Natural killer cell (primary cell): ENCODE results near the gene OR2W3. TPM values are rescaled to one million over a fixed set of nuclear protein-coding genes. Genes with fewer than 3 reads are reported as not detected.

Experiments
- ATAC-seq, 3 donors: fragments of 150-1000 bp in 2 of 3; fragments of 200-7000 bp in 1 of 3; cut with Tn5 transposase; 1 replicate in 1 of 3; 2 replicates in 2 of 3; pipeline ENCODE4 v1.10.0; 2021; ENCODE audit warnings: mild to moderate bottlenecking in 2 of 3, moderate library complexity in 2 of 3
- DNase-seq, 2 donors: peaks; one replicate each; pipeline versions ENCODE4 v3.0.0 to v3.0.0-alpha.2; 2013 to 2021; ENCODE audit warnings: mixed read lengths in 1 of 2
- H3K27ac ChIP-seq: one replicate; pipeline ENCODE4 v1.5.1; 2013; ENCODE audit warnings: mild to moderate bottlenecking, low read length
- H3K27me3 ChIP-seq: one replicate; pipeline ENCODE4 v1.6.1; 2013; ENCODE audit warnings: low read length; ENCODE audit not compliant: control insufficient read depth, insufficient read depth
- H3K36me3 ChIP-seq: one replicate; pipeline ENCODE4 v1.6.1; 2013; ENCODE audit warnings: low read length; ENCODE audit not compliant: control insufficient read depth, insufficient read depth
- H3K4me1 ChIP-seq: one replicate; pipeline ENCODE4 v1.6.1; 2013; ENCODE audit warnings: low read length; ENCODE audit not compliant: control insufficient read depth, insufficient read depth
- H3K4me3 ChIP-seq: one replicate; pipeline ENCODE4 v1.5.1; 2013; ENCODE audit warnings: low read length
- H3K9me3 ChIP-seq: one replicate; pipeline ENCODE4 v1.6.1; 2013; ENCODE audit warnings: low read length; ENCODE audit not compliant: control insufficient read depth, insufficient read depth
- H3K27ac Mint-ChIP-seq, 2 donors: one replicate each; pipeline ENCODE4 v1.8.0; 2022; ENCODE audit warnings: mild to moderate bottlenecking in 2 of 2, mixed read lengths in 2 of 2, moderate library complexity in 1 of 2
- H3K27me3 Mint-ChIP-seq, 2 donors: one replicate each; pipeline ENCODE4 v1.8.0; 2022; ENCODE audit warnings: low read depth in 2 of 2, mixed read lengths in 2 of 2
- H3K36me3 Mint-ChIP-seq: one replicate; pipeline ENCODE4 v1.8.0; 2022; ENCODE audit warnings: mixed read lengths
- H3K4me1 Mint-ChIP-seq, 2 donors: one replicate each; pipeline ENCODE4 v1.8.0; 2022; ENCODE audit warnings: mixed read lengths in 2 of 2
- H3K4me3 Mint-ChIP-seq: one replicate; pipeline ENCODE4 v1.8.0; 2022; ENCODE audit warnings: mild to moderate bottlenecking, moderate library complexity, mixed read lengths
- H3K9me3 Mint-ChIP-seq, 2 donors: one replicate each; pipeline ENCODE4 v1.8.0; 2022; ENCODE audit warnings: mixed read lengths in 2 of 2
- CTCF ChIP-seq: fragments of 200-600 bp; IDR thresholded peaks from one replicate; pipeline ENCODE4 v1.8.0; 2022; ENCODE audit warnings: antibody characterized with exemption
- WGBS: methylation state at CpG from one replicate; pipeline ENCODE4 v1.1.7; 2013; ENCODE audit warnings: missing lambda C conversion rate; ENCODE audit not compliant: insufficient coverage; 5-methylcytosine and 5-hydroxymethylcytosine counted together
- intact Hi-C: fragments of 100-400 bp; cut with micrococcal nuclease; formaldehyde crosslinking; loops from one replicate; pipeline ENCODE4 v1.14.2; 2022
- total RNA-seq, 4 donors: library from RNA; stranded (reverse); fragments of 120-200 nt in 1 of 4; gene quantifications; one replicate each; pipeline versions ENCODE4 v1.2.3 to v1.2.4, GENCODE V29; 2013 to 2022

Gene OR2W3
- total RNA-seq, 3 donors from 2014 or later (not counting 1 experiment from before 2014, with no cell fraction given), result 0.41 to 1.0 (median 0.65) TPM

- ATAC-seq (no peak), DNase-seq (no peak)
- no peaks in the 10 kb centered on the region for H3K4me1 Mint-ChIP-seq
- no peak within 1 kb of the TSS for H3K4me3 ChIP-seq
- TF ChIP-seq CTCF, result no peak
- peaks cover 0 to 2% of the 10 kb centered on the region in 2 donors for H3K27me3 Mint-ChIP-seq
- no peaks in the 10 kb centered on the region for H3K36me3 Mint-ChIP-seq
- H3K27me3 ChIP-seq, result no peaks in the 10 kb centered on the region
- H3K27ac Mint-ChIP-seq, result no peak within 1 kb of the TSS
- H3K36me3 ChIP-seq, result no peaks in the 10 kb centered on the region
- no peak within 1 kb of the TSS for H3K27ac ChIP-seq
- no peak within 1 kb of the TSS for H3K4me3 Mint-ChIP-seq
- no peaks in the 10 kb centered on the region for H3K9me3 ChIP-seq
- 100% methylated on average over 1 of the region's 2 CpGs for WGBS
- H3K4me1 ChIP-seq, result no peaks in the 10 kb centered on the region
- intact Hi-C loops, result no loop called here
- H3K9me3 Mint-ChIP-seq, result no peaks in the 10 kb centered on the region
These were observed 24.6 kb downstream of the OR2W3 start, which contains the start of gene OR2T8 for GRCh38 chr1:247919952-247920351. Gene OR2T8, plus strand, starts transcription at chr1:247920252. Its CDS starts 766 bp downstream, at chr1:247921018.

- no peaks in the 10 kb centered on the region for H3K36me3 ChIP-seq
- H3K9me3 ChIP-seq, result no peaks in the 10 kb centered on the region
- no peak overlapping the region for H3K4me3 Mint-ChIP-seq
- H3K36me3 Mint-ChIP-seq, result no peaks in the 10 kb centered on the region
- no peaks in the 10 kb centered on the region for H3K4me1 Mint-ChIP-seq
- H3K27ac Mint-ChIP-seq, result no peak overlapping the region
- intact Hi-C loops, result no loop called here
- H3K4me1 ChIP-seq, result no peaks in the 10 kb centered on the region
- no peak overlapping the region for H3K27ac ChIP-seq
- DNase-seq (no peak), ATAC-seq (no peak)
- H3K9me3 Mint-ChIP-seq, result no peaks in the 10 kb centered on the region
- no peaks in the 10 kb centered on the region for H3K27me3 ChIP-seq
- no peak for TF ChIP-seq CTCF
- H3K4me3 ChIP-seq, result no peak overlapping the region
- WGBS, result 80% methylated on average over 2 of the region's 3 CpGs
- H3K27me3 Mint-ChIP-seq, result no peaks in the 10 kb centered on the region
These were observed 28.6 kb downstream of the OR2W3 start for GRCh38 chr1:247923941-247924340.

- ATAC-seq (peak in 1 of 3 donors; percentile 21), DNase-seq (no peak)
- TF ChIP-seq CTCF, result no peak
- intact Hi-C loops, result no loop called here
- no peak within 1 kb of the TSS for H3K27ac ChIP-seq
- no peaks in the 10 kb centered on the region for H3K4me1 Mint-ChIP-seq
- H3K27me3 Mint-ChIP-seq, result no peaks in the 10 kb centered on the region
- WGBS, result 96% methylated on average over 9 of the region's 9 CpGs
- H3K36me3 ChIP-seq, result no peaks in the 10 kb centered on the region
- H3K4me1 ChIP-seq, result no peaks in the 10 kb centered on the region
- H3K4me3 ChIP-seq, result no peak within 1 kb of the TSS
- H3K9me3 Mint-ChIP-seq, result no peaks in the 10 kb centered on the region
- H3K4me3 Mint-ChIP-seq, result no peak within 1 kb of the TSS
- H3K36me3 Mint-ChIP-seq, result no peaks in the 10 kb centered on the region
- H3K9me3 ChIP-seq, result no peaks in the 10 kb centered on the region
- no peak within 1 kb of the TSS for H3K27ac Mint-ChIP-seq
- H3K27me3 ChIP-seq, result no peaks in the 10 kb centered on the region
These were observed 29.5 kb downstream of the OR2W3 start, which contains the start of gene OR2AJ1 for GRCh38 chr1:247924868-247925267. Gene OR2AJ1, plus strand, starts transcription at chr1:247924889. Its CDS starts 8,880 bp downstream, at chr1:247933769.

GRCh38 chr1:247933989-247934388 lies 38.6 kb downstream of the OR2W3 start:
- ATAC-seq, result no peak
- Mint-ChIP-seq H3K4me1 (peaks cover 0 to 4% of the 10 kb centered on the region in 2 donors), H3K9me3 (no peaks in the 10 kb centered on the region), H3K36me3 (no peaks in the 10 kb centered on the region), H3K27ac (no peak overlapping the region), H3K4me3 (no peak overlapping the region), H3K27me3 (peaks cover 0 to 3% of the 10 kb centered on the region in 2 donors)
- H3K4me1 ChIP-seq, result peaks cover 6% of the 10 kb centered on the region
- no peaks in the 10 kb centered on the region for H3K27me3 ChIP-seq
- WGBS, result 98% methylated on average over 8 of the region's 8 CpGs
- TF ChIP-seq CTCF, result no peak
- H3K4me3 ChIP-seq, result no peak overlapping the region
- H3K27ac ChIP-seq, result no peak overlapping the region
- no peak for DNase-seq
- intact Hi-C loops, result no loop called here
- peaks cover 5% of the 10 kb centered on the region for H3K9me3 ChIP-seq
- no peaks in the 10 kb centered on the region for H3K36me3 ChIP-seq
